GM21390 (cell line): ENCODE measurements around the gene SEPHS2.

Source experiments
- ATAC-seq: cut with Tn5 transposase; IDR thresholded peaks from one replicate; pipeline ENCODE4 v1.9.1; 2021; ENCODE audit not compliant: unreplicated experiment

Gene SEPHS2

DNA sequence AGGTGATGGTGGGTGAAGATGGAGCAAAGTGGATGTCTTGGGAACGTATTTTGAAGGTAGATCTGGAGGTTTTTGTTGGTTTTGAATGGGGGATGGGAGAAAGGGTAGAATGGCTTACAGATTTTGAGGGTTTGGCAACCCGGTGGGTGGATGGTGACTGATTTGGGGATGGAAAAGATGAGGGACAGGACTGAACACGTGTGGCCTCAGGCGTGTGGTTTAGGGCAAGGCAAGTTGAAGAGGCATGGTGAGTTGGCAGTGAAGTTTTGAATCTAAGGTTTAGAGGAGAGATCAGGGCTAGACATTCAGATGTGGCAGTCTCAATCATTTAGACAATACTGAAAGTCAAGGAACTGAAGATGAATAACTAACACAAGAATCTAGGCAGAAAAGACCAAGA lies 10.8 kb downstream of the SEPHS2 start:
- ATAC-seq = no peak

DNA sequence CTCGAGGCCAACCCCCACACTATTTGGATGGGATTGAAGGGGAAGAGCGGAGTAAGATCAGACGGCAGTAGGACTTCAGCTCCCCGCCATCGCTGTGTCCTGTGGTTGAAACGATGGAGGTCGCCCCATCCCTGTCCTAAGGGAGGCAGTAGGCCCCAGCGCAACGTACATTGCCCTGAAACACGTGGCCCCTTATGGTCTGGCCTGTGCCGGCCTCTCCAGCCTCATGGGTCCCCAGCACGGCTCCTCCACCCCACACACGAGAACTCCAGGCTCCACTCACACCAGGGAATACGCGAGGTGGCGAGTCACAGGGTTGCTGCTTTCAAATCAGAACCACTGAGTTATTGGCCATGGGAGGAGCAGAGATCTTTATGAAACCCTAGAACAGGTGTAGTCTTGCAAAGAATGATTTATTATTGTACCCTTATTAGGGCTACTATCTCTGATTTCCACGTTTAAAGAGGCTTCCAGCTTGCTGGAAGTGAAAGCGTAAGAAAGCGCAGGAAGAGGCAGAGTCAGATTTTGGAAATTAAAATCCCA lies 15.2 kb downstream of the SEPHS2 start:
- peak; percentile 14 for ATAC-seq

DNA sequence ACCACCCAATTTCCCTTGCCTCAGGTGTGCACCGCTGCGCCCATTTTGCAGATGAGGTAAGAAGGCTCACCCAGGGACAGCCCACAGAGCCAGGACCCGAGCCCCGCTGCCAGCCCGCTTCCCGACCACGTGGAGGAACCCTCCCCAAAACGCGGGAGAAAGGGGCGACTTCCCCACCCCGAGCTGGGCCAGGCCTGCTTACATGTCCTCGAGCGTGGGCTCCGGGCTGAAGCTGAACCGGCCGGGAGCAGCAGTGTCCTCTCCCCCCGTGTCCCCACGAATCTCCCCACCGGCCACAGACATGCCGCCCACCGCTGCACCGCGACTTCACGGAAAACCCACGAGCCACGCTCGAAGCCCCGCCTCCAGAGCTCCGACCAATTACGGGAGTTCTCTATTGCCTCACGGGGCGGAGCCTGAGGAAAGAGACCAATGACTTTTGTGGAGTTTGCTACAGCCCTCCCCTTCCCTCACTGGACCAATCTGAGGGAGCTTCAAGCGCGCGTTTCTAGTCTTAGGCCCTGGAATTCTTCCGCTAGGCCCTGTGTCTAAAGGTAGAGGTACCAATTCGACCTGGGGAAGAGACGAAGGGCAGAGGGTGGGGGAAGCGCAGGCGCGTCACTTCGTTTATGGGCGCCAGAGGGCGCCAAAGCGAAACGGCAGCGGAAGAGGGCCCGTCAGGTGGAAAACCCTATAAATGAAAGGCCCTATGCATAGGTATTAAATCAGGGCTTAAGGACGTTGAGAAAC lies 15.8 kb downstream of the SEPHS2 start, which contains the start of gene DCTPP1:
Gene DCTPP1, minus strand, starts transcription at position 353 of the 750 bp plus-strand sequence. Its CDS starts 50 bp downstream, at position 303.
- peak; percentile 97 for ATAC-seq

DNA sequence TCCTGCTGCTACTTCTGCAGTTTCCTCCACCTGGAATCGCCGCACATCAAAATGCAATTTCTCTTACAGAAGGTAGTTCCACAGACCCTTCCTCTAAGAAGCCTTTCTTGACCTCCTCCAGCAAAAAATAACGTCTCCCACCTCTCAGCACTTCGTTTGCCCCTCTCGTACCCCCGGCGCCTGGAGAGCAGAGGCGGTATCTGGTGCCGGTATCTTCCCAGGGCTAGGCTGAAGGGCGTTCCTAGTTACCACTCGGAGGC lies 16.3 kb downstream of the SEPHS2 start:
- no peak for ATAC-seq

DNA sequence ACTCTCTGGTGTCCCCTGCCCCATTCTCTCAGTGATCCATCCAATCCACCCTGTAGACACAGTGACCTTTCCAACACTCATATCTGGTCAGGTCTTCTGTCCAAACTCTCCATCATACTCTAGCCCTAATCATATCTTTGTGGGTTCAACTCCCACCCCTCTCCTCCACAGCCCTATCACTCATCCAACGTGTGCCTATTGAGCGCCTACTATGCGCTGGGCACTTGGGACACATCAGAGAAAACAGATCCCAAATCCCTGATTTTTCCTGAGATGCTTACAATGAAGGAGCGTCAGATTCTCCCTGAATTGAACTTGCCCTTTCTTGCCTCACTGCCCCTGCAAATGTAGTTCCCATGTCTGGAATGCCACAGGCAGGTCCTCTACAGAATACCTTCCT lies 17.6 kb downstream of the SEPHS2 start:
- ATAC-seq = no peak

DNA sequence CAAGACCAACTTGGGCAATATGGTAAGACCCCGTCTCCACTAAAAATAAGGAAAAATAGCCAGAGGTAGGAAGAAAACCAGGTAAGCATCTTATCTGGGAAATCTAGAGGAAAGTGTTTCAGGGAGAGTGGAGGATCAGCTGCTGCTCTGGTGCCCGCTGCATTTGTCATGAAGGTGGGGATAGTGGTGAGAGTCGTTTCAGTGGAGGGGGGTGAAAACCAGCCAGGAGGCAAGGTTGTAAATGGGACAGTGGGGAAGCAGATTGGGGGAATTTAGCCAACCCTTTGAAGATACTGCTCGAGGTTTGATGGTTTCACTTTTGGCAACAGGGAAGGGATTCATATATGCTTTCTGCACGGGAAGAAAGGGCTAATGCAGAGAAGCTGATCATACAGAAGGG lies 24.7 kb downstream of the SEPHS2 start:
- ATAC-seq = no peak

DNA sequence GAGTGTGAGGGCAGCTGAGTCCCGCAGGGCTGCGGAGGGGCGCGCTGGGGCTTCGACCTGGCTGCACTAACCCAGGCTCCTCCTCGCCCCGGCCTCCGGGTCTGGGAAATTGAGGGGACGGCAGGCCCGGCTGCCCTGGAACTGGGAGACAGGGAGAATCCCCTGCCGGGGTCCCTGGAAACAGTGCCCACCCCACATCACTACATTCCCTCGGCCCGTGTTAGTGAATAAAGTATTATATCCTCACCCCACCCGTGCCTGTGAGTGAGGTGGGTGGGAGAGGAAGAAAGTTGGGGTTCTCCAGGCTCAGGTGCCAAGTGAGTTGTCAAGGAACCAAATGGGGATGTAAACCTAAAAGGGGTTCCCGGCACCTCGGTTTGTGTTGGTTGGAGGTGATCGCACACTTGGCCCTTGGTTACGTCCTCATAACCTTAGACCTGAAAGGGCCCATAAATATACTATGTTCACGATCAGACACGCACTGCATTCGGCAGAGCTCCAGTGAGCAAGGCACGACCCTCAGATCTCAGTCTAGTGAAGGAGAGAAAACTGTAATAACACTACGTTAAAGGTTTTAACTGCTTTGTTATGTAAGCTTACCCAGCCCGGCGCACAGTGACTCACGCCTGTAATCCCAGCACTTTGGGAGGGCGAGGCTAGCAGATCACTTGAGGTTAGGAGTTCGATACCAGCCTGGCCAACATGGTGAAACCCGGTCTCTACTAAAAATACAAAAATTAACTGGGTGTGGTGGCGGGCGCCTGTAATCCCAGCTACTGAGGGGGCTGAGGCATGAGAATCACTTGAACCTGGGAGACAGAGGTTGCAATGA lies 27.1 kb downstream of the SEPHS2 start:
- no peak for ATAC-seq

DNA sequence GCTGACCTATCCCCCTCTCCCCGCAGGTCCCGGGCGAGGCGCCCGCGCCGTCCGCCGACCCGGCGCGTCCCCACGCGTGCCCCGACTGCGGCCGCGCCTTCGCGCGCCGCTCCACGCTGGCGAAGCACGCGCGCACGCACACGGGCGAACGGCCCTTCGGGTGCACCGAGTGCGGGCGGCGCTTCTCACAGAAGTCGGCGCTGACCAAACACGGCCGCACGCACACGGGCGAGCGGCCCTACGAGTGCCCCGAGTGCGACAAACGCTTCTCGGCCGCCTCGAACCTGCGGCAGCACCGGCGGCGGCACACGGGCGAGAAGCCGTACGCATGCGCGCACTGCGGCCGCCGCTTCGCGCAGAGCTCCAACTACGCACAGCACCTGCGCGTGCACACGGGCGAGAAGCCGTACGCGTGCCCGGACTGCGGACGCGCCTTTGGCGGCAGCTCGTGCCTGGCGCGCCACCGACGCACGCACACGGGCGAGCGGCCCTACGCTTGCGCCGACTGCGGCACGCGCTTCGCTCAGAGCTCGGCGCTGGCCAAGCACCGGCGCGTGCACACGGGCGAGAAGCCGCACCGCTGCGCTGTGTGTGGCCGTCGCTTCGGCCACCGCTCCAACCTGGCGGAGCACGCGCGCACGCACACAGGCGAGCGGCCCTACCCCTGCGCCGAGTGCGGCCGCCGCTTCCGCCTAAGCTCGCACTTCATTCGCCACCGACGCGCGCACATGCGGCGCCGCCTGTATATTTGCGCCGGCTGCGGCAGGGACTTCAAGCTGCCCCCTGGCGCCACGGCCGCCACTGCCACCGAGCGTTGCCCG lies 27.9 kb downstream of the SEPHS2 start:
- ATAC-seq = peak; percentile 77

DNA sequence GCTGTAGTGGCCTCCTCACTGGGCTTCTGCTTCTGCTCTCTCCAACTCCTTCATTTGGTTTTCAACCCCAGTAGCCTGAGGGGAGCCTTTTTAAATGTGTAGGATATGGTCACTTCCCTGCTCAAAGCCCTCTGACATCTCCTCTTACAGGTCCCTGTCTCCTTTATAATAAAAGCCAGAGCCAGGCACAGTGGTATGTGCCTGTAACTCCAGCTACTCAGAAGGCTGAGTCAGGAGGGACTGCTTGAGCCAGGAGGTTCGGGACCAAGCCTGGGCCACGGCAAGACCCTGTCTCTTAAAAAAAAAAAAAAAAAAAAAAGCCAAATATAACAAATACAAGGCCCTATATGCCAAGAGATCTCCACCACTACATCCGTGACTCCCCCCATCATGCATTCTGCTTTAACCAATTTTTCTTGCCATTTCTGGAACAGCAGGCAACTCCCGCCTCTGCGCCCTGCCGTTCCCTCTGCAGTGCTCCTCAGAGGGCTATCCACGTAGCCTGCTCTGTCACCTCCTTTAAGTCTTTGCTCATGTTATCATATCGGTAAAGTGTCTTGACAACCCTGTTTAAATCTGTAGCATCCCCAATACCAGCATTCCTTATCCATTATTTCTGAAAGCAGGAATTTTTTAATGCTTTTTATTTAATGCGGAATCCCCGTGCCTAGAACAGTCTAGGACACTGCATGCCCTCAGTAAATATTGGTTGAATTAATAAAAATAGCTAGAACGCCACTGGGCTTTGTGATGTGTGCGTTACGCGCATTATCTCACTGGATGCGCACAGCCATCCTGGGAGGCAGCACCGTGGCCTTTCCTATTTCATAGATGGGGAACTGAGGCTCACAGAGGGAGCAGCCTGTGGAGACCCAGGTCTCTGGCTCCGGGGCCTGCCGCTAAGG lies 28.8 kb downstream of the SEPHS2 start:
- no peak for ATAC-seq

DNA sequence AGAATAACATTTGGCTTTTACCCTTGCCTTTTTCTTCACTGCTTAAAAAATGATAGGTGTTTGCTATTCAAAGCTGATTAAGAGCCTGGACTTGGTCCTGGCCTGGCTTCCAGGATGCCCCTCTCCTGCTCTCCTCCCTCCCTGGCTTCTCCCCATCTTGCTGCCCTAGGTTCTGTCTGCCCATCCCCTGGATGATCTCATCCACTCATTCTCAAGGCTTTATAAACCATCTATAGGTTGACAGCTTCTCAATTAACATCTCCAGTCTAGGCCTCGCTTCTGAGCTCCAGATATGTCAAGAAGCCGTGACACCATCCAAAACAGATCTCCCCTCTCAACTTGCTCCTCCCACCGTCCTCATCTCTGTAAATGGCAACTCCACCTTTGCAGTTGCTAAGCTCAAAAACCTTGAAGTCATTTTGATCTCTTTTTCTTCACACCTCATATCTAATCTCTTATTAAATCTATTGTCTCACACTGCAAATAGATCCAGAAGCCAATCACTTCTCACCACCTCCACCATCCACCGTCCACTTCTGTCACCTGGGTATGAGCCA lies 29.5 kb downstream of the SEPHS2 start:
- no peak for ATAC-seq

DNA sequence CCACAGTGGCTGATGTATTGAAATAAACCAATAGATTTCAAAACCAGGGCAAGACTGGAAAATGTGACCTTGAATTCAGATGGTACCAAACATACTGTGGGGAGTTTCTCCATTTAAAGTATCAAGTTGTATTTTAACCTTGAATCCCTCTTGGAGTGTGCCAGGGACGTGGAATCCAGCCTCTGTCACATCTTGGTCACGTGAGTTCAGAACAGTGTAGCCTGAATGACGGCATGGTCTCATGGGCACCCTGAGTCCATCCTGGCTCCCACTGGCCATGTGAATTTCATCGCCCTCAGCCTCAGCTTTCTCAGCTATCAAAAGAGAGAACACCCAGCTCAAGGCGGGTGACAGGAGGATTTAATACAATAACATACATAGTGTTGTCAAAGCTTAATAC lies 31.5 kb downstream of the SEPHS2 start:
- no peak for ATAC-seq

DNA sequence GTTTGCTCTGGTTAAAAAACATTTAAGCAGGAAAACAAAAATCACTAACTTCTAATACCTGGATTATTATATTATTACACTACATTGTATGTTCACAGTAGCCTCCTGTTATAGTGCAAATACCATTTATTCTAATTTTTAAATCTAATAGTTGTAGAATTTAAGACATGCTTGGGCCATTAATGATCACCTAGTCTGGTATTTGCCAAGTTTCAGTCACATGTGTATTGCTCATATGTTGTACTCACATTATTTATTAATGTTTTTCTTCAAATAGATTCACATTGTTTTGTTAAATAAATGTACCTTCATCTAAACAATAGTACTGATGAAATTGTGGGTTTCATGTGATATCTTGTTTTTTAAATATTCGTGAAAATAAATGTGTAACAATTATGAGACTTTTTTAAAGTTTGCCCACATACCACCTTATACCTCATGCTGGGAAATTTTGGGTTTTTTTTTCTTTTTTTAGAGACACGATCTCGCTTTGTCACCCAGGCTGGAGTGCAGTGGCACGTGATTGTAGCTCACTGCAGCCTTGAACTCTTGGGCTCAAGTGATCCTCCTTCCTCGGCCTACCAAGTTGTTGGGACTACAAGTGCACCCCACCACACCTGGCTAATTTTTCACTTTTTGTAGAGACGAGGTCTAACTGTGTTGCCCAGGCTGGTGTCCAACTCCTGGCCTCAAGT lies 32.4 kb downstream of the SEPHS2 start:
- ATAC-seq = no peak

DNA sequence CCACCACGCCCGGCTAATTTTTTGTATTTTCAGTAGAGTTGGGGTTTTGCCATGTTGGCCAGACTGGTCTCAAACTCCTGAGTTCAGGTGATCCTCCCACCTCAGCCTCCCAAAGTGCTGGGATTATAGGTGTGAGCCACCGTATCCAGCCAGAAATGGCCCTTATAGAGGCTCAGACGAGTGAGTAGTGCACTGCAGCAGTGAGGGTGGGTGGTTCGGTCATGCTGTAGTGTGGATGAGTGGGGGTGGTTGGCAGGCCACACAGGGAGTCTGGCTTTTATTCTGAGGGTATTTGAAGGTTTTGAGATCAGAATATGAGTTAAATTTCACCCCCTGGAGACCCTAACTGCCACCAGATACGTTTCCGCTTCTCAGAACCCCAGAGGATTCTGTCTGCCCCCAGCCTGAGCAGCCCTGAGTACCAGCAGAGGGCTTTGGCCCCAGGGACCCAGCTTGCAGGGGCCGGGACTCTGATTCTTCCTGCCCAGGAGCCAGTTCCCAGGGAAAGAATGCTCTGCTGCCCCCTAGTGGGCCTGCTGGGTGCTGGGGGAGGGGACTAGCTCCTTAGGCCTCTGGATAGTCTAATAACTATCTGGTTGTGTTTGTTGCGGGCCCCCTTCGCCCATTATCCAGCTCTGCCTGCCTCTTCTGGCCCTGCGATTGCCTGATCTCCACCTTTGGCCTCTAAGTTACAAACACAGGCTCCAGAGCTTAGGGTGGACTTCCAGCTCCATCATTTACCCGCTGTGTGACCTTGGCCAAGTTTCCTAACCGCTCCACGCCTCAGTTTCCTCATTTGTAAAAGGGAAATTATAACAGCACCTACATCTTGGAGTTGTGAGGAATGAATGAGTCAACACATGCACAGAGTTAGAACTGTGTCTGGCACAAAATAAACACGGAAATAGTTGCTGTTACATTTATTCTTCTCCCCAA lies 36.3 kb downstream of the SEPHS2 start:
- no peak for ATAC-seq

DNA sequence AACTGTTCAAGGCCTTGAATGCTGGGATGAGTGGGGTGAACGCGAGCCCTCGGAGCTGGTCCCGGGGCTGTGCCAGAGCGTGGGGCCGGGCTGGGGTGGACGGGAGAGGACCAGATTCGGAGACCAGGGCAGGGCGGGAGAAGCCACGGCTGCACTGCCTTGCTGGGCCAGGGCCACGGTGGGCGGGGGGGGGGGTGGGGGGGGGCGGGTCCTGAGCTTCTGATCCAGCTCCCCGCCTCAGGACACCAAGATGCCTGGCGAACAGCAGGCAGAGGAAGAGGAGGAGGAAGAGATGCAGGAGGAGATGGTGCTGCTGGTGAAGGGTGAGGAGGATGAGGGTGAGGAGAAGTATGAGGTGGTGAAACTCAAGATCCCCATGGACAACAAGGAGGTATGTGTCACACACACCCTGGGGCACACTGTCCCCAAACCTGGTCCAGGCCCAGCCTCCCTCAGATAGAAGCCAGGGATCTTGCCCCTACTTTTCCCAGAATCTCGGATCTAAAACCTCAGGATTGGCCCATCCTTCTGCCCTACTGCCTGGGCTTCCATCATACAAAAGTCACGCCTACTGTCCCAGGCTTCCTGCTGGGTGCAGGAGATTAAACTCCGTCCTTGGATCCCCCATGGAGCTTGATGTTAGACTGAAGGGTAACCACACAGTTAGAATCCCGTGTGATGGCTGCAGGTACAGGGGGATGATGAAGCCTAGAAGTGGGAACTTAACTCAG lies 37.7 kb downstream of the SEPHS2 start:
- no peak for ATAC-seq

DNA sequence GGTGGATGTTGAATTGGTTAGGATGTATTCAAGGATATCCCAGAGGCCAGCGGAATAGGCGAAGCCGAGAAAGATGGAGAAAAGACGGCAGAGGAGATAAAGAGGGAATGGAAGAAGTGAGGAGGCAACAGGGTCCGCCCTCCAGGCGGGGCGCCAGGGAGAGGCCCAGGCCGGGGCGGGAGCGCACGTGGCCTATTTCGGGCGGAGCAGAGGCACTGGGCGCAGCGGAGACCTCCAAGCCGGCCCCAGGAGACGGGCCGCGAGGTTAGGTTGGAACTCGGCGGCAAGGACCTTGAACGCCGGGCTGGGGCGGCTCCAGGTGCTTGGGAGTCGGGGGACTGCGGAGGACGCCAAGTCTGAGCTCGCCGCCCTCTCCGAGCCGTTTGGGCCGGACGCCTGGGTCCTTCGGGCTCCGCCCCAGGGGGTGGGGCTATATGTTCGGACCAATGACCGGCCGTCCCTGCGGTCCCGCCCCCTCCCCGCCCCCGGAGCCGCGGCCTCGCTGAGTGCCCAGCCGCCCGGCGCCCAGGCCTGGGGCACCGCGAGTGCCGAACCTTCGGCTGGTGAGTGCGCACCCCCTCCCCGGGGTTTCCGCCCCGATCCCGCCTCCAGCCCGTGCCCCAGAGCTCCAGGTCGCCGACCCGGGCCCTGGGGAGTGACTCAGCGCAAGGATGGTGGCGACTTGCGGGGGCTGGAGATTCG lies 38.4 kb downstream of the SEPHS2 start, which contains the start of gene ZNF771:
Gene ZNF771, plus strand, starts transcription at position 505 of the 702 bp plus-strand sequence. CDS start 448 bp downstream, outside the sequence.
- peak; percentile 80 for ATAC-seq

DNA sequence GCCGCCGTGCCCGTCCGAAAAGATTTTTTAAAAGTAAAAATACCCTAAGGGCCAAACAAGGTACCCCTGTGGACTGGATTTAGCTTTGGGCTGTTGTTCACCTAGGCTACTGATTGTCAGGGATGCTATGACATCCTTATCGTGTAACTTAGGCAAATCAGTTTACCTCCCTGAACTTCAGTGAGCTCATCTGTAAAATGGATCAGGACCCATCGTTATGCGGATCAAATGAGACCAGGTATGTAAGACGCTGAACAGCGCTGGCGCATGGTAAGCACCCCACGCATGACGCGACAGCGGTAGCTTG lies 38.9 kb downstream of the SEPHS2 start:
- no peak for ATAC-seq

DNA sequence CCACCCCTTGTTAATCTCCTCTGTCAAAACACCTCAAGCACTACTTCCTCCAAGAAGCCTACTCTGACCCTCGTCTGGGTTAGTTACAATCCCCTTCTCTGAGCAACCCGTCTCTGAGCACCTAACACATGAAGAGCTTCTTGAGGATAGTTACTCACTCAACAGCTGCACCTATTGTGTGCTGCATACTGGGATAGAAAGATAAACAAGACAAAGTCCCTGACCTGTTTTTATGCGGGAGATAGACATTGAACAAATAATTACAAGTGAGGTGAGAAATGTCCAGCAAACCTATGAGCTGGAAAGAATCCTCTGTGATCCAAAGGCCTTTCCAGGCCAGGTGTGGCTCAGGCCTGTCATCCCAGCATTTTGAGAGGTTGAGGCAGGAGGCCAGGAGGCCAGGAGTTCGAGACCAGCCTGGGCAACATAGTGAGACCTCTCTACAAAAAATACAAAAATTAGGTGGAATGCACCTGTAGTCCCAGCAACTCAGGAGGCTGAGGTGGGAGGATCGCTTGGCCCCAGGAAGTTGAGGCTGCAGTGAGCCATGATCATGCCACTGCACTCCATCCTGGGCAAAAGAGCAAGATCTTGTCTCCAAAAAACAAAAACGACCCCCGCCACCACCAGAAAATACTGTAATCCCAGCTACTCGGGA lies 43.8 kb downstream of the SEPHS2 start:
- ATAC-seq = no peak
